OCI-LY3 (cell line): ENCODE results near the gene PDCD4.
"Not testable (repeated sequence)": the region's sequence is repeated elsewhere in the genome, so short reads cannot be mapped to it uniquely, and the experiment has no call there.

Source experiments
- H2AFZ ChIP-seq: fragments of 200-600, 300-600 bp; shearing (Covaris generic); 2 replicates; pipeline ENCODE4 v1.6.0; 2014; ENCODE audit warnings: antibody characterized with exemption, low read depth, low read length
- H3K27ac ChIP-seq: fragments of 200-600, 300-600 bp; sonication (generic); 2 replicates; pipeline ENCODE4 v1.5.1; 2014; ENCODE audit warnings: mild to moderate bottlenecking, low read length, moderate library complexity, mixed read lengths
- H3K27me3 ChIP-seq: fragments of 200-600, 300-600 bp; sonication (generic); 2 replicates; pipeline ENCODE4 v1.6.1; 2014; ENCODE audit warnings: low read depth, low read length, mixed read lengths
- H3K36me3 ChIP-seq: fragments of 200-600, 300-600 bp; sonication (generic); replicated peaks from 2 replicates; pipeline ENCODE3; 2014; ENCODE audit warnings: low read depth, low read length, mixed read lengths
- H3K4me1 ChIP-seq: fragments of 300-600, 200-600 bp; sonication (generic); 2 replicates; pipeline ENCODE4 v1.6.1; 2014; ENCODE audit warnings: low read length, mixed read lengths
- H3K4me2 ChIP-seq: fragments of 200-600, 300-600 bp; sonication (generic); 2 replicates; pipeline ENCODE4 v1.6.1; 2014; ENCODE audit warnings: low read length, mixed read lengths
- H3K4me3 ChIP-seq: fragments of 300-600, 200-600 bp; sonication (generic); 2 replicates; pipeline ENCODE4 v1.5.1; 2014; ENCODE audit warnings: antibody characterized with exemption, mild to moderate bottlenecking, low read length, moderate library complexity
- H3K79me2 ChIP-seq: fragments of 300-600, 200-600 bp; shearing (Covaris generic); 2 replicates; pipeline ENCODE4 v1.6.1; 2014; ENCODE audit warnings: mild to moderate bottlenecking, low read length, mixed read lengths
- H3K9ac ChIP-seq: fragments of 300-600, 200-600 bp; shearing (Covaris generic); 2 replicates; pipeline ENCODE4 v1.6.0; 2014; ENCODE audit warnings: mild to moderate bottlenecking, low read length, moderate library complexity
- H3K9me3 ChIP-seq: fragments of 200-600, 300-600 bp; shearing (Covaris generic); 2 replicates; pipeline ENCODE4 v1.6.1; 2014; ENCODE audit warnings: low read length, mixed read lengths; ENCODE audit not compliant: insufficient read depth
- H4K20me1 ChIP-seq: fragments of 200-600, 300-600 bp; sonication (generic); 2 replicates; pipeline ENCODE4 v1.6.1; 2016; ENCODE audit warnings: low read length, mixed read lengths; ENCODE audit not compliant: insufficient read depth
- EZH2phosphoT487 ChIP-seq: fragments of 200-600 bp; shearing (Covaris generic); IDR thresholded peaks from 2 replicates; pipeline ENCODE4 v1.6.1; 2018; ENCODE audit warnings: antibody characterized with exemption, mixed run types, low read depth
- TF ChIP-seq, protein P1 (sequence below): fragments of 200-600, 300-600 bp; sonication (generic); IDR thresholded peaks from 2 replicates; pipeline ENCODE4 v1.5.1; 2014; ENCODE audit warnings: antibody characterized with exemption, low read length, low read depth

The PDCD4 gene

GRCh38 chr10:110865186-110865808 is 6.4 kb upstream of the PDCD4 start:
- TF ChIP-seq, protein P1, sequence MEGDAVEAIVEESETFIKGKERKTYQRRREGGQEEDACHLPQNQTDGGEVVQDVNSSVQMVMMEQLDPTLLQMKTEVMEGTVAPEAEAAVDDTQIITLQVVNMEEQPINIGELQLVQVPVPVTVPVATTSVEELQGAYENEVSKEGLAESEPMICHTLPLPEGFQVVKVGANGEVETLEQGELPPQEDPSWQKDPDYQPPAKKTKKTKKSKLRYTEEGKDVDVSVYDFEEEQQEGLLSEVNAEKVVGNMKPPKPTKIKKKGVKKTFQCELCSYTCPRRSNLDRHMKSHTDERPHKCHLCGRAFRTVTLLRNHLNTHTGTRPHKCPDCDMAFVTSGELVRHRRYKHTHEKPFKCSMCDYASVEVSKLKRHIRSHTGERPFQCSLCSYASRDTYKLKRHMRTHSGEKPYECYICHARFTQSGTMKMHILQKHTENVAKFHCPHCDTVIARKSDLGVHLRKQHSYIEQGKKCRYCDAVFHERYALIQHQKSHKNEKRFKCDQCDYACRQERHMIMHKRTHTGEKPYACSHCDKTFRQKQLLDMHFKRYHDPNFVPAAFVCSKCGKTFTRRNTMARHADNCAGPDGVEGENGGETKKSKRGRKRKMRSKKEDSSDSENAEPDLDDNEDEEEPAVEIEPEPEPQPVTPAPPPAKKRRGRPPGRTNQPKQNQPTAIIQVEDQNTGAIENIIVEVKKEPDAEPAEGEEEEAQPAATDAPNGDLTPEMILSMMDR: no peak
- no peak for TF ChIP-seq EZH2phosphoT487
- Histone ChIP-seq H3K36me3 (no peaks in the 10 kb centered on the region), H3K4me1 (peaks cover 88% of the 10 kb centered on the region), H3K79me2 (no peaks in the 10 kb centered on the region), H3K4me3 (peak overlapping the region; percentile 47), H4K20me1 (no peaks in the 10 kb centered on the region), H3K27me3 (no peaks in the 10 kb centered on the region), H3K9ac (peak overlapping the region; percentile 54), H2AFZ (no peak overlapping the region), H3K9me3 (no peaks in the 10 kb centered on the region), H3K27ac (peak overlapping the region; percentile 98), H3K4me2 (peak overlapping the region; percentile 82)

- no peaks in the 10 kb centered on the region for H4K20me1 ChIP-seq
- H3K4me2 ChIP-seq: peak overlapping the region; percentile 82
- H3K36me3 ChIP-seq: no peaks in the 10 kb centered on the region
- H3K79me2 ChIP-seq: no peaks in the 10 kb centered on the region
- H3K9me3 ChIP-seq: no peaks in the 10 kb centered on the region
- H3K4me3 ChIP-seq: peak overlapping the region; percentile 47
- H3K27me3 ChIP-seq: no peaks in the 10 kb centered on the region
- TF ChIP-seq, protein P1: no peak
- no peak for TF ChIP-seq EZH2phosphoT487
- peaks cover 85% of the 10 kb centered on the region for H3K4me1 ChIP-seq
- no peak overlapping the region for H2AFZ ChIP-seq
- peak overlapping the region; percentile 58 for H3K9ac ChIP-seq
- H3K27ac ChIP-seq: peak overlapping the region; percentile 98
Measured at GRCh38 chr10:110865809-110866482, 5.8 kb upstream of the PDCD4 start.

DNA sequence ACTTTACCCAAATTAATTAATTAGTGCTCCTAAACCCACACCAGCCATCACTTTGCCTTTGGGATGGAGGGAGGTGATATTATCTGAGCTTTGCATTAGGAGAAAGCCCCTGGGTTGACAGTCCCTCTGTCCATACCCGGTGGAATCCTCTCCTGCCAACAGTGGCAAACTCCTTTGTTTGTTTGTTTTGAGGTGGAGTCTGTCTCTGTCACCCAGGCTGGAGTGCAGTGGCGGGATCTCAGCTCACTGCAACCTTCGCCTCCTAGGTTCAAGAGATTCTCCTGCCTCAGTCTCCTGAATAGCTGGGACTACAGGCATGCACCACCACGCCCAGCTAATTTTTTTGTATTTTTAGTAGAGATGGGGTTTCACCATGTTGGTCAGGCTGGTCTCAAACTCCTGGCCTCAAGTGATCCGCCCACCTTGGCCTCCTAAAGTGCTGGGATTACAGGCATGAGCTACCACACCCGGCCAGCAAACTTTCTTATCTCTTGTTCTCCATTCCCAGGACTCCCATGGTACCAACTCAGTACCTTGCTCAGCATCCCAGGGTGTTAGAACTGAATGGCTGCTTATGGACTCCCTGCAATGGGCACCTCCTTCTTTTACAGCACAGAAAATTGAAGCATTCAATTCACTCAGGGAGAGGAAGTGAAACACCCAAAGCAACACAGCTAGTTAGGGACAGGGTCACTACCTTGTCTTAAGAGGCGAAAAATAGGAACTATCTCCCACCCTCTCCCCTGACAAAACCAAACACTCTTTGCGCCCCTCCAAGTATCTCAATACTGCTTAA is 4.5 kb upstream of the PDCD4 start:
- not testable (repeated sequence) for H3K36me3 ChIP-seq, H3K79me2 ChIP-seq, H4K20me1 ChIP-seq, H3K9me3 ChIP-seq, H3K27me3 ChIP-seq
- Histone ChIP-seq H3K4me3 (peak overlapping the region; percentile 41), H2AFZ (0 out of 2 replicates have a peak overlapping the region, but pooled peaks have one; percentile 3), H3K4me1 (peaks cover 76% of the 10 kb centered on the region), H3K4me2 (peak overlapping the region; percentile 82), H3K27ac (peak overlapping the region; percentile 98), H3K9ac (peak overlapping the region; percentile 58)

DNA sequence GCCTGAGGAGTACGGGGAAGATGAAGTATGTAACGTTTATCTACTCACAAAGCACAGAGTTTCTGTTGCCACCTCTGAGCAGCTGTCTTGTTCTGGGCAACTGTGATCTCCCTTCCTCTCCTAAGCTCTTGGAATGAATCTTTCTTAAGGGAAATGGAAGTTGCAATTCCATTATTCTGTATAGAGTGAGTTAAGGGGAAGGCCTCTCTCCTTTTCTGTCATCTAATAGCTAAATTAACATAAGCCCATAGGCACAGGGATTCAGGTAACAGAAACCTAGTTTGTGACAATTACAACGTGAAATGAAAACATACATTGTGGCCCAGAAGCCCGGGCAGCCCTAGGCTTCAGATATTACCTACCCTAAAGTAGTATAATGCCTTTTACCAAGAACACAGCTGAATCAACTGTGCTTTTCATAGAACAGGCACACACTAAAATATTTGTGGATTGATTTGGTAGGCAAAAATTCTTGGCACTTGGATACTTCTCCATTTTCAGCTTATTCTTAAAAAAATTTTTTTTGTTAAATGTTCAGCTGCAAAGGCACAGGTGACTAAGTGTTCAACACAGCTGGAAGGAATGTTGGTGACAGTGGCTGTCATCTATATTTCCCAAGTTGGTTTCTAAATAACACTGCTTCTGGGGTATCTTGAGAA is 3.8 kb upstream of the PDCD4 start:
- no peak for TF ChIP-seq EZH2phosphoT487
- TF ChIP-seq, protein P1: no peak
- Histone ChIP-seq H3K4me1 (peaks cover 70% of the 10 kb centered on the region), H3K27ac (peak overlapping the region; percentile 98), H3K4me2 (peak overlapping the region; percentile 82), H3K79me2 (peaks cover 3% of the 10 kb centered on the region), H4K20me1 (no peaks in the 10 kb centered on the region), H3K36me3 (no peaks in the 10 kb centered on the region), H3K9me3 (no peaks in the 10 kb centered on the region), H3K9ac (peak overlapping the region; percentile 46), H2AFZ (0 out of 2 replicates have a peak overlapping the region, but pooled peaks have one; percentile 3), H3K27me3 (no peaks in the 10 kb centered on the region), H3K4me3 (peak overlapping the region; percentile 41)
